ENCODE data around the gene C2orf72.
"Not testable (repeated sequence)": the region's sequence is repeated elsewhere in the genome, so short reads cannot be mapped to it uniquely, and the experiment has no call there.

Gene C2orf72

DNA sequence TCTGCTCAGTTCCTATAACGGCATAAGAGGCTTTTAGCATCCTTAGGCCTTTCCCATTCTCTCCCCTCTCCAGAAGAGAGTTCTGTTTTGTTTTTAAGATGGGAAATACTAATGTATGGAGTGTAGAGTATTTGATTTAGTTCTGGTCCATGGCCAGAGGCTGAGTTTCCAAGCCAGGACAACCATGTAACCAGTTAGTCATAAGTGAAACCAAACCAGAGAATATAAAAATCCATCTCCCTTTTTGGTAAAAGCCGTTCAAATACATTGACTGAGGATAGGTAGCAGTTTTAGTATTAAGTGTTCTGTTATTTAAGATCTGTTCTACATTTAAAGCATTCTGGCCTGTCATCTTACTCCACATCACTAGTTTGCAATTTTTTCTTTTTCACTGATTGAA lies 22.4 kb downstream of the C2orf72 start:
- TF ChIP-seq, protein P1, sequence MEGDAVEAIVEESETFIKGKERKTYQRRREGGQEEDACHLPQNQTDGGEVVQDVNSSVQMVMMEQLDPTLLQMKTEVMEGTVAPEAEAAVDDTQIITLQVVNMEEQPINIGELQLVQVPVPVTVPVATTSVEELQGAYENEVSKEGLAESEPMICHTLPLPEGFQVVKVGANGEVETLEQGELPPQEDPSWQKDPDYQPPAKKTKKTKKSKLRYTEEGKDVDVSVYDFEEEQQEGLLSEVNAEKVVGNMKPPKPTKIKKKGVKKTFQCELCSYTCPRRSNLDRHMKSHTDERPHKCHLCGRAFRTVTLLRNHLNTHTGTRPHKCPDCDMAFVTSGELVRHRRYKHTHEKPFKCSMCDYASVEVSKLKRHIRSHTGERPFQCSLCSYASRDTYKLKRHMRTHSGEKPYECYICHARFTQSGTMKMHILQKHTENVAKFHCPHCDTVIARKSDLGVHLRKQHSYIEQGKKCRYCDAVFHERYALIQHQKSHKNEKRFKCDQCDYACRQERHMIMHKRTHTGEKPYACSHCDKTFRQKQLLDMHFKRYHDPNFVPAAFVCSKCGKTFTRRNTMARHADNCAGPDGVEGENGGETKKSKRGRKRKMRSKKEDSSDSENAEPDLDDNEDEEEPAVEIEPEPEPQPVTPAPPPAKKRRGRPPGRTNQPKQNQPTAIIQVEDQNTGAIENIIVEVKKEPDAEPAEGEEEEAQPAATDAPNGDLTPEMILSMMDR (IDR thresholded peaks at IDR 0.05; ENCODE audit: borderline replicate concordance, control extremely low read depth, extremely low read depth, insufficient read depth, missing control alignments) = no peak
- DNase-seq (ENCODE audit: low spot score) = no peak
- in situ Hi-C loops (cut with MboI; ENCODE audit: low sequenced_read_pairs, unreplicated experiment) = no loop called here

DNA sequence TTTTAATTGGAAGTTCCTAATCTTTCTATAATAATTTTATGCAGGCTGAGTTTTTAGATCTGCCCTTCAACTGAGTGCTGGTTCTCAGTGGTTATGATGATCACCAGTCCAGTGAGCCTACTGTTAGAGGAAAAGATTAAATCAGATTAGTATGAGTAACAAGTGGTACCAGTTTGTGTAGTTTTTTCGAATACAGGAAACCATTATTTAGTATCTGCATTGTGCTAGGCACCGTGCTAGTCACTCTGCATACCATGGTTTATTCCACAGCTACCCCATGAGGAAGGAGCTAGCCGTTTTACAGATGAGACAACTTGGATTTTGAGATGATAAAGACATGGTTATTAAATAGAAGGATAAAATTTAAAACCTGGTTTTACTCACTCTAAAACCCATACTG lies 25.5 kb downstream of the C2orf72 start:
- DNase-seq (ENCODE audit: low spot score) = no peak
- TF ChIP-seq, protein P1 (IDR thresholded peaks at IDR 0.05; ENCODE audit: borderline replicate concordance, control extremely low read depth, extremely low read depth, insufficient read depth, missing control alignments) = no peak
- in situ Hi-C loops (cut with MboI; ENCODE audit: low sequenced_read_pairs, unreplicated experiment) = no loop called here

DNA sequence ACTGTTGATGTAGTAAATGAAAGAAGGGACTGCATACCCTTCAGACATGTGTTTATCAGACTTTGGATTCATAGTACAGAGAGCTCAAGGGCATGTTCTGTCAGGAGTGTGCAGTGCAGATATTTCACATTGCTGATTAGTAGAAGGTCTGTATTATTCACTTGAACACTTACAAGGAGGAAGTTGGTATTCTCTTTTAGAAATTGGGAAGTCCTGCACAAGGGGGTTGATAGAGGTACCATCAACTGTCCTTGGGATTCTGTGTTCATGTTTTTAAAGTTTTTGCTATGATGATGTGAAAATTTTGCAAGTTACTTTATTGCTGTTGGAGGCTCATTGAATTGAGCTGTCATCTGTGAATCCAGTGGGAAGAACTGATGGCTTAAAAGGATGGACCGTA lies 26.0 kb downstream of the C2orf72 start:
- in situ Hi-C loops (cut with MboI; ENCODE audit: low sequenced_read_pairs, unreplicated experiment) = no loop called here
- TF ChIP-seq, protein P1 (IDR thresholded peaks at IDR 0.05; ENCODE audit: borderline replicate concordance, control extremely low read depth, extremely low read depth, insufficient read depth, missing control alignments) = no peak
- DNase-seq (ENCODE audit: low spot score) = no peak

DNA sequence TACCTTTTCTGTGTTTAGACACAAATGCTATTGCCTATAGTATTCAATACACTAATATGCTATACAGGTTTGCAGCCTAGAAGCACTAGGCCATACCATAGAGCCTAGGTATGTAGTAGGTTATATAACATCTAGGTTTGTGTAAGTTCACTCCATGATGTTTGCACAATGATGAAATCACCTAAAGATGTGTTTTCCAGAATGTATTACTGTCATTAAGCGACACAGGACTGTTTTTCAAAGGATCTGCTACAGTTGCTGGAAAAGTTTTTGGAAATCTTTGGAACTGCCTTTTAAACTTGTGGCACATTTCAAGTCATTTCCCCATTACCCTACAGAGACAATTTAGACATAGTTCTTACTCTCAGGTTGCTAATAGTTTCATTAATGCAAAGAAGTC lies 28.6 kb downstream of the C2orf72 start:
- no peak for DNase-seq (ENCODE audit: low spot score)
- TF ChIP-seq, protein P1 (IDR thresholded peaks at IDR 0.05; ENCODE audit: borderline replicate concordance, control extremely low read depth, extremely low read depth, insufficient read depth, missing control alignments) = no peak
- in situ Hi-C loops (cut with MboI; ENCODE audit: low sequenced_read_pairs, unreplicated experiment) = no loop called here

DNA sequence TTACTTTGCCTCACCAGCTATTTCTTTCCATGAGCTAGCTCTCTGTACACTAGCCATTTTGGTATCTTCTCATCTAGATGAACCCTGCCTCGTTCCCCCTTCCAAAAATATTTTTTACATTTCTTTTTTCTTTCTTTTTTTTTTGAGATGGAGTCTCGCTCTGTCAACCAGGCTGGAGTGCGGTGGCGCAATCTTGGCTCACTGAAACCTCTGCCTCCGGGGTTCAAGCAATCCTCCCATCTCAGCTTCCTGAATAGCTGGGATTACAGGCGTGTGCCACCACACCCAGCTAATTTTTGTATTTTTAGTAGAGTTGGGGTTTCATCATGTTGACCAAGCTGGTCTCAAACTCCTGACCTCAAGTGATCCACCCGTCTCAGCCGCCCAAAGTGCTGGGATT lies 30.2 kb downstream of the C2orf72 start:
- DNase-seq (ENCODE audit: low spot score); in situ Hi-C loops (cut with MboI; ENCODE audit: low sequenced_read_pairs, unreplicated experiment): not testable (repeated sequence)

DNA sequence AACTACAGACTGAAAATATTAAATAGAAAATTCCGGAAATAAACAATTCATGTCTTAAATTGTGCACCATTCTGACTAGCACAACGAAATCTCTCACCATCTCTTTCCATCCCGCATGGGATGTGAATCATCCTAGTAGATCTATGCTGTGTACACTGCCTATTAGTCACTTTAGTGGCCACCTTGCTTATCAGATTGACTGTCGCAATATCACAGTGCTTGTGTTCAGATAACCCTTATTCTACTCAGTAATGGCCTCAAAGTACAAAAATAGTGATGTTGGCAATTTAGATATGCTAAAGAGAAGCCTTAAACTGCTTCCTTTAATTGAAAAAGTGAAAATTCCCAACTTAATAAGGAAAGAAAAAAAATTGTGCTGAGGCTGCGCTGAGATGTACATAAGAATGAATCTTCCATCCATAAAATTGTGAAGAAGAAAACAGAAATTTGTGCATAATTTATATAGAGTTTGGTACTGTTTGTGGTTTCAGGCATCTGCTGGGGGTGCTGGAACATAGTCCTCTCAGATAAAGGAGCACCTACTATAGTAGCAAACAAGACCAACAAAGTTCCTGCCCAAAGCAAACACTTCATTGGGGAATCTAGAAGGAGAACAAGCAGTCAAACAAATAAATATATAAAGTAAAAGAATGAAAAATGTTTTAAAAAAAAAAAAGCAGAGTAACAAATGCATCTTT lies 31.4 kb downstream of the C2orf72 start:
- DNase-seq (ENCODE audit: low spot score) = no peak
- TF ChIP-seq, protein P1 (IDR thresholded peaks at IDR 0.05; ENCODE audit: borderline replicate concordance, control extremely low read depth, extremely low read depth, insufficient read depth, missing control alignments) = no peak
- in situ Hi-C loops (cut with MboI; ENCODE audit: low sequenced_read_pairs, unreplicated experiment) = no loop called here

DNA sequence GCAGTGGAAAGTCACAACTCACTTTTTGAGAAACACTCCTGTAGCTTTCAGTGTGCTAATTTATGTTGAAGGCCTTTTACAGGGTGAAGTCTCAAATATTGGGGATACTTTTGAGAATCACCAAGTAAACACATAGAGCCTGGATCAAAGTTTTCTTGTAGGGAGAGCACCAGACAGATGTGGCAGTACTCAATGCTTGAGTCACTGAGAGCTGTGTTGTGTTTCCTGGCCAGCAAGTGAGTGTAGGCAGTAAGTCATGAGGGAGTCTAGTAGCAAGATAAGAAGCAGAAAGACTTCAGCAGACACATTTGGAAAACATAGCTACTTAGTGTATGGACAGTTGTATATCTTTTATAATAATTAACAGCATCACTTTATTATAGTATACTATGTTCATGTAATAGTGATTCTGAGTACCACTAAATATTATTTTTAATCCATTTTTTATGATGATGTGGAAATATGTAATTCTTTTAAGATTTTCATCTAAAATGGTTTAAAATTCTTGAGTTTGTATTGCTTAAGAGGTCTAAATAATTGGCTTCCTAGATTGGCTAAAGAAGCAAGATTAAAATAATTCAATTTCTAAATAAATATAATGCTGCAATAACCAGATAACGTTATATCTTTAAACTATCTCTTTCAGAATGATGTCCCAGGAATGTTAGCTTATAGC lies 32.2 kb downstream of the C2orf72 start:
- DNase-seq (ENCODE audit: low spot score) = no peak

More for the DNA sequence above, 32.2 kb downstream of the C2orf72 start:
- TF ChIP-seq, protein P1 (IDR thresholded peaks at IDR 0.05; ENCODE audit: borderline replicate concordance, control extremely low read depth, extremely low read depth, insufficient read depth, missing control alignments) = no peak
- in situ Hi-C loops (cut with MboI; ENCODE audit: low sequenced_read_pairs, unreplicated experiment) = no loop called here
